Mesodermal cell (in vitro differentiated cells): ENCODE measurements around the gene MBIP.
"Not testable (repeated sequence)": the region's sequence is repeated elsewhere in the genome, so short reads cannot be mapped to it uniquely, and the experiment has no call there.

ENCODE experiments used
- H3K27ac ChIP-seq: 2 replicates; pipeline ENCODE4 v1.7.0; 2013; ENCODE audit warnings: mild to moderate bottlenecking, low read depth, low read length, moderate library complexity; ENCODE audit not compliant: severe bottlenecking
- H3K36me3 ChIP-seq: 2 replicates; pipeline ENCODE4 v1.7.1; 2013; ENCODE audit warnings: mild to moderate bottlenecking, low read length, moderate library complexity; ENCODE audit not compliant: control insufficient read depth, insufficient read depth
- H3K4me1 ChIP-seq: one replicate; pipeline ENCODE4 v1.7.1; 2013; ENCODE audit warnings: mild to moderate bottlenecking, low read length; ENCODE audit not compliant: insufficient read depth, control insufficient read depth, poor library complexity, severe bottlenecking
- H3K4me3 ChIP-seq: 2 replicates; pipeline ENCODE4 v1.7.0; 2013; ENCODE audit warnings: low read length, control low read depth, mild to moderate bottlenecking; ENCODE audit not compliant: insufficient read depth, poor library complexity, severe bottlenecking; ENCODE audit errors: extremely low read depth
- H3K9me3 ChIP-seq: 2 replicates; pipeline ENCODE4 v1.7.1; 2013; ENCODE audit warnings: mild to moderate bottlenecking, low read length, moderate library complexity; ENCODE audit not compliant: control insufficient read depth
- WGBS, 2 experiments: methylation state at CpG; one replicate each; pipeline ENCODE4 v1.1.5; 2013; ENCODE audit warnings: missing lambda C conversion rate in 2 of 2; ENCODE audit not compliant: insufficient coverage in 2 of 2; 5-methylcytosine and 5-hydroxymethylcytosine counted together

Gene MBIP

DNA sequence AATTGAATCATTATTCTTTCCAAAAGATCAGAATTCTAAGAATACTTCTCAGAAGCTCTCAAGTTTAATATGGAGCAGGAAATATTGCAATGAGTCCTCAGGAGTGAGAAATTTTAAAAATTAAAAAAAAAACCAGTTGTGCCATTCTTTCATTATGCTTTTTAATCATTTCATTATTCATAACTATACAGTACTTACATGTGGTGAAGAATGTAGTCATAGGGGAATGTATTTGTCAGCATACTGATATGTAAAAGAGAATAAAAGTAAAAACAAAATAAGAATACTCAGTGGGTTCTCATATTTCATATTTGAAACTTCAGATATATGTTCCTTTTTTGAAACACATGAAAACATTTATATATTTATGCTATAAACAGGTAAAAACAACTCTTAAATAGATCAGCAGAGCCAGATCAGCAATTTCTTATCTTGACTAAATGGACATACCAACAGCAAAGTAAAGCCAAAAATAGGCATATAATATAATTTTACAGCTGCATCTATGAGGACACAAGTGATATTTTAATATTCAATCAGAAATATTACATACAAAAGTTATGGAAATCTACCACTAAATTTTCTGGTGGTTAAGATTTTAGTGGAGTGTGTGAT is 19.9 kb upstream of the MBIP start:
- no peaks in the 10 kb centered on the region for H3K4me1 ChIP-seq
- no peaks in the 10 kb centered on the region for H3K9me3 ChIP-seq
- no peak overlapping the region for H3K4me3 ChIP-seq
- no peaks in the 10 kb centered on the region for H3K36me3 ChIP-seq
- no peak overlapping the region for H3K27ac ChIP-seq

DNA sequence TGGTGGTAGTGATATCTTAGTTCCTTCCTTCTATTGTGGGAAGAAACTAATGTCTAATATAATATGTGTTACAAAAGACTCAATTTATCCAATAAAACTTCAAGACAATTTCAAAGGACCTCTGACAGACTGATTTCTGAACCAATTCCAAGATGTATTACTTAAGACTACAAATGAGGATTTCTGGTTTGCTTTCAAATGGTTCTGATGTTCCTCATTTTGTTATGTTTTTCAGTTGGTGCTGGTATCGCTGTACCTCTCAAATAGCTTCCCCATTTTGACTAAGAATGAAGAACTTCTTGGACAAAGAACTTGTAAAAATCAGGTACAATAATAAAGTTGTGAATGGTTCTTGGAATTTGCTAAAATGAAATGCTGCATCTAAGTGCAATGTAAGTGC is 19.4 kb upstream of the MBIP start:
- no peaks in the 10 kb centered on the region for H3K36me3 ChIP-seq
- 67% methylated on average over 1 of the region's 1 CpG; no CpG with 5 or more reads in 1 of the 2 experiments for WGBS, 2 experiments
- no peaks in the 10 kb centered on the region for H3K4me1 ChIP-seq
- H3K4me3 ChIP-seq, result no peak overlapping the region
- no peaks in the 10 kb centered on the region for H3K9me3 ChIP-seq
- no peak overlapping the region for H3K27ac ChIP-seq

DNA sequence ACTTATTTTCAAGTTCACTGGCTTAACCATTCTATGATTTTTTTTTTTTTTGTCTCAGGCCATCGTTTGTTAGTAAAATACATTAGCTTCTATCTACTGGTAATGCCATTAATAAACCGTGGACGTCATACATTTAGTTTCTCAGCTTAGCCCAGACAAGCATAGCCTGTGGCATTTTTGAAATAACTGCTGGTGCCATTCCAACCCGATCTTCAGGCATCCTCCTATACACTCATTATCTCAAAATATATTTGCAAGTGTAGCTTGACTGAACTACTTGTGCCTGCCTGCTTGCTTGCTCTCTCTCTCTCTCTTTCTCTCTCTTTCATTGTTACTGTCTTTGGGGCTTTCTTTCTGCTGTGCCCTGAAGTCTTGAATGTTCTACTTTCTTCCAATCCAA is 12.7 kb upstream of the MBIP start:
- no peak overlapping the region for H3K4me3 ChIP-seq
- WGBS, 2 experiments, result 90 to 92% methylated on average over 4 of the region's 4 CpGs
- no peak overlapping the region for H3K27ac ChIP-seq
- H3K4me1 ChIP-seq, result no peaks in the 10 kb centered on the region
- H3K36me3 ChIP-seq, result no peaks in the 10 kb centered on the region
- H3K9me3 ChIP-seq, result no peaks in the 10 kb centered on the region

DNA sequence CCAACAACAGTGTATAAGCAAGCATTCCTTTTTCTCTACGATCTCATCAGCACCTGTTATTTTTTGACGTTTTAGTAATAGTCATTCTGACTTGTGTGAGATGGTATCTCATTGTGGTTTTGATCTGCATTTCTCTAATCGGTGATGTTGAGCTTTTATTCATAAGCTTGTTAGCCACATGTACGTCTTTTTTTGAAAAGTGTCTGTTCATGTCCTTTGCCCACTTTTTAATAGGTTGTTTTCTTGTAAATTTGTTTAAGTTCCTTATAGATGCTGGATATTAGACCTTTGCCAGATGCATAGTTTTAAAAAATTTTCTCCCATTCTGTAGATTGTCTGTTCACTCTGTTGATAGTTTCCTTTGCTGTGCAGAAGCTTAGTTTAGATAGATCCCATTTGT is 7.1 kb upstream of the MBIP start:
- 72 to 92% methylated on average over 2 to 3 of the region's 4 CpGs for WGBS, 2 experiments

DNA sequence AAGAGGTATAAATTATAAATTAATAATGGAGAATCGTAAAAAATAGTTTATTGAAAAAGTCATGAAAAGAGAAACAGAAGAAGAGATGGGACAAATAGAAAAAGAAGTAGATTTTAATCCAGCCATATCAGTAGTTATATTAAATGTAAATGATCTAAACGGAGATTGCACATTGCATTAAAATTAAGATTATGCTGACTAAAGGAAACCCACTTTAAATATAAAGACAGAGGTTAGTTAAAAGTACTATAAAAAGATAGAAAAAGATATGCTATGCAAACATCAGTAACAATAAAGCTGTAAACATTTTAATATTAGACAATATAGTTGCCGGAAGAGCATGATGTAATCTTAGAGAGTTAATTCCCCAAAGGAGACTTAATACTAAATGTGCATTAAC is 5.4 kb upstream of the MBIP start:
- Histone ChIP-seq H3K9me3 (no peaks in the 10 kb centered on the region), H3K36me3 (no peaks in the 10 kb centered on the region), H3K27ac (no peak overlapping the region), H3K4me1 (no peaks in the 10 kb centered on the region), H3K4me3 (no peak overlapping the region)
- no CpG with 5 or more reads among the region's 3 CpGs for WGBS, 2 experiments

More for the DNA sequence above, 7.1 kb upstream of the MBIP start:
- H3K4me1 ChIP-seq, H3K27ac ChIP-seq, H3K9me3 ChIP-seq, H3K4me3 ChIP-seq, H3K36me3 ChIP-seq: not testable (repeated sequence)

DNA sequence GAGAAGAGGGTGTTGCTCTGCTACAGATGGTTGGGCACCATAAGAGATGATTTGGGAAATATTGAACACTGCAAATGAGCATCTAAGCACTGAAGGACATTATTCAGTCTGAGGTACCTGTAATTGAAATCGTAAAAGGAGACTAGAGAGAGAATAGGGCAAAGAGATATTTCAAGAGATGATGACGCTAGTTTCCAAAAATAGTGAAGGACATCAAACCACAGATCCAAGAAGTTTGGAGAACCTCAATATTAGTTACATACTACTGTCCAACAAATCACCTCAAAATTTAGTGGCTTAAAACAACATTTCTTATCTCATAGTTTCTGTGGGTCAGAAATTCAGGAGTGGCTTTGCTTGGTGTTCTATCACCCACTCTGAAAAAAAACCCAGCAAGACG is 4.5 kb upstream of the MBIP start:
- no peaks in the 10 kb centered on the region for H3K36me3 ChIP-seq
- no peak overlapping the region for H3K27ac ChIP-seq
- no peaks in the 10 kb centered on the region for H3K4me1 ChIP-seq
- no peaks in the 10 kb centered on the region for H3K9me3 ChIP-seq
- WGBS, 2 experiments, result 83 to 92% methylated on average over 2 of the region's 3 CpGs
- H3K4me3 ChIP-seq, result no peak overlapping the region

DNA sequence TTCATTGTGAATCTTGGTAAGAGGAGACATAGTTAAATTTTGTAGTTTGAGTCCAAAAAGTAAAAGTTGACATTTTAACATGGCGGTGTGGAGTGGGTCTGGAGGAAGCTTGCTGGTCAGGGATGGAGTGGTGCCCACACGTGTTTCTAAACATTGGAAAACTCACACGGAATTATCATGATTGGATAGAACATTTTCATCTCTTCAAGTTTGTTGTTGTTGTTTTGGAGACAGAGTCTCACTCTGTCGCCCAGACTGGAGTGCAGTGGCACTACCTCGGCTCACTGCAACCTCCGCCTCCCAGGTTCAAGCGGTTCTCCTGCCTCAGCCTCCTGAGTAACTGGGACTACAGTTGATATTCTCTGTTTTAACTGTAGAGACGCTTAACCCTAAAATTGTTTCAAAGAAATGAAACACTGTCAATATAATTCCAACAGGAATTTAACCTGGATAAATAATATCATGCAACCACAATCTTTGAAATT is 502 bp upstream of the MBIP start:
- Histone ChIP-seq H3K9me3 (no peaks in the 10 kb centered on the region), H3K4me1 (no peaks in the 10 kb centered on the region), H3K36me3 (no peaks in the 10 kb centered on the region), H3K27ac (no peak overlapping the region), H3K4me3 (peak overlapping the region; percentile 93)
- 72 to 73% methylated on average over 3 to 8 of the region's 8 CpGs for WGBS, 2 experiments

DNA sequence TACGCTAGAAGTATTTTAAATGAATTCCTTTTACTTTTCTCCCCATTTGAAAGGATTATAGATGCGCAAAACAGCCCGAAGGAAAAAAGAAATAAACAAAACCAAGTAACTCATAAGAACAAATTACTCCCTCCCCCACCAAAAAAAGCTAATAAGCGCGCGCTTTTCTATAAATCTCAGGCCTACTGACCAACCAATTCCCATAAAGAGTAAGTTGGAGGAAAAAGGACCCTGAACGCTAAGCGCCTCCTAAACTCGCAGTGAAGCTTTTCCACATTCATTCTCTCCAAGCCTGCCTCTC is 588 bp downstream of the MBIP start:
- Histone ChIP-seq H3K4me3 (peak overlapping the region; percentile 93), H3K9me3 (no peaks in the 10 kb centered on the region), H3K36me3 (no peaks in the 10 kb centered on the region), H3K4me1 (no peaks in the 10 kb centered on the region), H3K27ac (peak overlapping the region; percentile 89)
- 0% methylated on average over 1 to 3 of the region's 9 CpGs for WGBS, 2 experiments

DNA sequence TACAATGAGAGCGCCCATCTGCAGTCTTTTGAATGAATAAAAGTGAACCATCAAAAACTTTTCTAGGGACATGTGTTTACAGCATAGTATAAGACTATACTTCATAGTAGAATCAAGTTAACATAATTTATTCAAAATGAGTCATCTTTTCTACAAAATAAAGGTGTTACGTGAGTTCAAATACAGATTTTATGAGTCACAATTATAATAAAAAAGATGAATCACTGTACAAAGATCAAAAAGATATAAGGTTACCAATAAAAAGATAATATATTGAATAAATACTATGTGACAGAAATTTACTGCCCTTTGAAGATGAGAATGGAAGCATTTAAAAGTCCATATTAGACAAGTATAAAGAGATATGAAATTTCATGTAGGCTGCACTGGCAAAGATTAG is 2.8 kb downstream of the MBIP start:
- no CpG with 5 or more reads among the region's 2 CpGs for WGBS, 2 experiments
- Histone ChIP-seq H3K36me3 (no peaks in the 10 kb centered on the region), H3K27ac (no peak overlapping the region), H3K4me1 (no peaks in the 10 kb centered on the region), H3K4me3 (no peak overlapping the region), H3K9me3 (no peaks in the 10 kb centered on the region)

DNA sequence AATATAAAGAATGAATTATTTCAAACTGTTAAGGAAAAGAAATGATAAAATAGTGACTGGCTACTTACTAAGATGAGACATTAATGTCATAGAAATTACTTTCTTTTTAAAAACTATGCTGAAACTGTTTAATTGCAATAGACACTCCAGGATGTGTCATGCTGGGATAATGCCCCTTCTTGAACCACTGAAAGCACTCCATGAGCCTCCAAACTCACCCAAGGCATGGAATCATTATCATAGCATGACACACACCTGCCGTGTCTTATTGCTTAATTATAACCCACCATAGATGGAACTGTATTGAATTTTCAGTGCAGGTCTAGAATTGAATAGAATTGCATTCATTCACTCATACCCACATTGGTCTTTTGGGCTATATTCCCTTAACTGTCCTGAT is 4.3 kb downstream of the MBIP start:
- Histone ChIP-seq H3K4me3 (no peak overlapping the region), H3K36me3 (peaks cover 7% of the 10 kb centered on the region), H3K9me3 (no peaks in the 10 kb centered on the region), H3K4me1 (no peaks in the 10 kb centered on the region), H3K27ac (no peak overlapping the region)
- no CpG with 5 or more reads among the region's 1 CpG for WGBS, 2 experiments

DNA sequence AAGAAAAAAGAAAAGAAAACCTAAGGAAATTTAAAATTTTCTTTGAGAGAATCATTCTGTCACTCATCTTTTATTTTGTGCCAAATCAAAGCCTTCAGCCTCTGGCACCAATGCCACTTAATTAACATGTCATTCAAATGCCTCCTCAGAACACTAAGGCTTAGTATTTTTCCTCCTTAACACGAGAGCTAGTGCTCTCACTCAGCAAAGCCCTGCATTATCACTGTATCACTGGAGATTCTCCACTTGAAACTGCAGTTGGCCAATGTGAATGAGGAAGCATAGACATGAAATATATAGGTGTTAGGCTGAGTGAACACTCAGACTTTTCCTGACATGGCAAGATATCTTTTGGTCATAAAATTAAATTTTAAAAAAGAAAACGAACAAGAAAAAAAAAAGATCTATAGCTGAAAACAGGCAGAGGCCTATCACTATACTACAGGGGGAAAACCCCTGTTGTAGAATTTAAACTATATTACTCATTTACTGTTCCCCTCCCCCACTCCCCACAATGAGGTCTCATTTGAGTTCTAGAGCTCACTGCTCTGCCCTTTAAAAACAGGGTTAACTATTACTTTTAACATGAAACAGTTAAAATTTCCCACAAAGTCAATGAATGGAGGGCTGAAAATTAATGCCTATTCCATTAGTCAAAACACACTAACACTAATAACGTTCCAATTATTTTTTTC is 5.1 kb downstream of the MBIP start:
- H3K4me3 ChIP-seq, result no peak overlapping the region

More for the DNA sequence above, 5.1 kb downstream of the MBIP start:
- no peaks in the 10 kb centered on the region for H3K4me1 ChIP-seq
- no peak overlapping the region for H3K27ac ChIP-seq
- WGBS, 2 experiments, result 62 to 85% methylated on average over 1 to 2 of the region's 3 CpGs
- peaks cover 15% of the 10 kb centered on the region for H3K36me3 ChIP-seq
- H3K9me3 ChIP-seq, result no peaks in the 10 kb centered on the region
